ENCODE results near the gene WDR5B.

Gene WDR5B

GRCh38 chr3:122364490-122364889 is 51.4 kb downstream of the WDR5B start:
- DNase-seq: no peak
